GM19025 (cell line): Measurements from ENCODE around the gene TLCD4.
"Not testable (repeated sequence)": the region's sequence is repeated elsewhere in the genome, so short reads cannot be mapped to it uniquely, and the experiment has no call there.

ENCODE experiments used
- ATAC-seq: cut with Tn5 transposase; IDR thresholded peaks from one replicate; pipeline ENCODE4 v1.9.1; 2021; ENCODE audit warnings: mild to moderate bottlenecking, low read depth, moderate library complexity; ENCODE audit not compliant: unreplicated experiment

TLCD4 gene

GRCh38 chr1:95117207-95118066, at the start of gene TLCD4:
Gene TLCD4 (plus strand): TSS chr1:95117355. CDS start chr1:95143902, 26,547 bp downstream.
- ATAC-seq: peak; percentile 62

GRCh38 chr1:95067568-95067967, 49.6 kb upstream of the TLCD4 start:
- no peak for ATAC-seq

GRCh38 chr1:95068956-95069709, 48.0 kb upstream of the TLCD4 start:
- no peak for ATAC-seq

- no peak for ATAC-seq
Measured at GRCh38 chr1:95069710-95070093, 47.5 kb upstream of the TLCD4 start.

GRCh38 chr1:95071539-95071938, 45.6 kb upstream of the TLCD4 start:
- ATAC-seq: no peak

GRCh38 chr1:95072117-95072516, 45.0 kb upstream of the TLCD4 start:
- no peak for ATAC-seq

GRCh38 chr1:95072532-95073419, 44.4 kb upstream of the TLCD4 start, which contains the start of gene ALG14:
Gene ALG14 (minus strand): TSS chr1:95072951. CDS start chr1:95072898, 53 bp downstream.
- peak; percentile 97 for ATAC-seq

GRCh38 chr1:95073446-95073845, 43.7 kb upstream of the TLCD4 start:
- no peak for ATAC-seq

GRCh38 chr1:95076034-95076433, 41.1 kb upstream of the TLCD4 start:
- ATAC-seq: no peak

- ATAC-seq: no peak
Measured at GRCh38 chr1:95080446-95080845, 36.7 kb upstream of the TLCD4 start.

GRCh38 chr1:95080879-95081278, 36.3 kb upstream of the TLCD4 start:
- no peak for ATAC-seq

GRCh38 chr1:95084317-95085176, 32.6 kb upstream of the TLCD4 start:
- no peak for ATAC-seq

- ATAC-seq: no peak
Measured at GRCh38 chr1:95085376-95085775, 31.8 kb upstream of the TLCD4 start.

GRCh38 chr1:95086949-95087533, 30.1 kb upstream of the TLCD4 start:
- no peak for ATAC-seq

GRCh38 chr1:95088303-95088702, 28.9 kb upstream of the TLCD4 start:
- ATAC-seq: no peak

- no peak for ATAC-seq
Measured at GRCh38 chr1:95089650-95090287, 27.4 kb upstream of the TLCD4 start.

GRCh38 chr1:95091290-95091689, 25.9 kb upstream of the TLCD4 start:
- ATAC-seq: not testable (repeated sequence)

GRCh38 chr1:95092891-95093290, 24.3 kb upstream of the TLCD4 start:
- ATAC-seq: not testable (repeated sequence)

- no peak for ATAC-seq
Measured at GRCh38 chr1:95093296-95093695, 23.9 kb upstream of the TLCD4 start.
